ENCODE results near the gene UFSP2. TPM values are rescaled to one million over a fixed set of nuclear protein-coding genes. Genes with fewer than 3 reads are reported as not detected.
A peak's percentile ranks its signal among the peaks of the same experiment; 100 is the strongest.

UFSP2 gene
- total RNA-seq, 1 donor from 2014 or later: 51.2 TPM

- no peak for TF ChIP-seq CTCF (IDR thresholded peaks at IDR 0.05; ENCODE audit: borderline replicate concordance)
- Histone ChIP-seq H3K4me3 (no peak overlapping the region), H3K4me1 (peaks cover 38% of the 10 kb centered on the region), H3K27me3 (ENCODE audit: low read depth) (no peaks in the 10 kb centered on the region), H3K36me3 (peaks cover under 1% of the 10 kb centered on the region), H3K9me3 (replicated peaks) (no peaks in the 10 kb centered on the region), H3K27ac (replicated peaks) (no peak overlapping the region)
- intact Hi-C loops (cut with micrococcal nuclease): loop anchor here (10.0 kb wide), 1 partner anchor 168 kb away; no protein-coding TSS in a partner anchor
- DNase-seq: no peak
Measured at GRCh38 chr4:185426960-185427688, 1.4 kb upstream of the UFSP2 start.

- no peak for DNase-seq
- Histone ChIP-seq H3K27ac (replicated peaks) (peak overlapping the region; percentile 97), H3K4me1 (peaks cover 55% of the 10 kb centered on the region), H3K4me3 (peak overlapping the region; percentile 80), H3K36me3 (peaks cover 16% of the 10 kb centered on the region), H3K9me3 (replicated peaks) (no peaks in the 10 kb centered on the region), H3K27me3 (ENCODE audit: low read depth) (no peaks in the 10 kb centered on the region)
- intact Hi-C loops (cut with micrococcal nuclease): loop anchor here (10.0 kb wide), 1 partner anchor 170 kb away; no protein-coding TSS in a partner anchor
- TF ChIP-seq CTCF (IDR thresholded peaks at IDR 0.05; ENCODE audit: borderline replicate concordance): no peak
Measured at GRCh38 chr4:185424905-185425646, 688 bp downstream of the UFSP2 start.

GRCh38 chr4:185421366-185422124 is 4.2 kb downstream of the UFSP2 start:
- H3K4me3 ChIP-seq: no peak overlapping the region
- H3K27me3 ChIP-seq (ENCODE audit: low read depth): no peaks in the 10 kb centered on the region
- H3K36me3 ChIP-seq: peaks cover 35% of the 10 kb centered on the region
- no peak overlapping the region for H3K27ac ChIP-seq (replicated peaks)
- no peak for TF ChIP-seq CTCF (IDR thresholded peaks at IDR 0.05; ENCODE audit: borderline replicate concordance)
- H3K4me1 ChIP-seq: peaks cover 65% of the 10 kb centered on the region
- intact Hi-C loops (cut with micrococcal nuclease): loop anchor here (10.0 kb wide), 1 partner anchor 173 kb away; no protein-coding TSS in a partner anchor
- H3K9me3 ChIP-seq (replicated peaks): no peaks in the 10 kb centered on the region
- DNase-seq: no peak

GRCh38 chr4:185416955-185417354 is 8.8 kb downstream of the UFSP2 start:
- H3K9me3 ChIP-seq (replicated peaks): no peaks in the 10 kb centered on the region
- no peak overlapping the region for H3K4me3 ChIP-seq
- H3K27me3 ChIP-seq (ENCODE audit: low read depth): no peaks in the 10 kb centered on the region
- H3K36me3 ChIP-seq: peaks cover 72% of the 10 kb centered on the region
- TF ChIP-seq CTCF (IDR thresholded peaks at IDR 0.05; ENCODE audit: borderline replicate concordance): no peak
- DNase-seq: no peak
- H3K27ac ChIP-seq (replicated peaks): peak overlapping the region; percentile 16
- intact Hi-C loops (cut with micrococcal nuclease): no loop called here
- peaks cover 34% of the 10 kb centered on the region for H3K4me1 ChIP-seq

GRCh38 chr4:185412412-185412811 is 13.4 kb downstream of the UFSP2 start:
- no peaks in the 10 kb centered on the region for H3K27me3 ChIP-seq (ENCODE audit: low read depth)
- H3K4me3 ChIP-seq: no peak overlapping the region
- no peak overlapping the region for H3K27ac ChIP-seq (replicated peaks)
- no peak for TF ChIP-seq CTCF (IDR thresholded peaks at IDR 0.05; ENCODE audit: borderline replicate concordance)
- intact Hi-C loops (cut with micrococcal nuclease): no loop called here
- peaks cover 17% of the 10 kb centered on the region for H3K4me1 ChIP-seq
- peaks cover 5% of the 10 kb centered on the region for H3K9me3 ChIP-seq (replicated peaks)
- peaks cover 83% of the 10 kb centered on the region for H3K36me3 ChIP-seq
- DNase-seq: no peak

Data from left ventricle myocardium inferior (tissue), 1 donor.